IMR-90 (cell line): Measurements from ENCODE around the gene PODXL. TPM values are rescaled to one million over a fixed set of nuclear protein-coding genes. Genes with fewer than 3 reads are reported as not detected.

Source experiments
- ATAC-seq: fragments of 200-7000 bp; cut with Tn5 transposase; 2 replicates; pipeline ENCODE4 v1.9.1; 2020; ENCODE audit warnings: low read depth, mild to moderate bottlenecking, moderate library complexity
- BruUV-seq: library from RNA; stranded (reverse); fragments of 400-500 nt; replicated peaks from 2 replicates; lab custom pipeline; 2021; lab: Mats Ljungman, UMichigan
- CTCF ChIA-PET: fragments of 300-600 bp; formaldehyde crosslinking; extraction: SDS; loops from one replicate; lab custom pipeline; 2021; ENCODE audit warnings: antibody characterized with exemption; lab: Yijun Ruan, JAX
- POLR2A ChIA-PET: fragments of 300-600 bp; sonication (Branson Sonifier 250); formaldehyde crosslinking; loops from one replicate; lab custom pipeline; 2022; ENCODE audit warnings: antibody characterized with exemption; ENCODE audit not compliant: unreplicated experiment; lab: Charles Lee
- DNase-seq: peaks from one replicate; pipeline ENCODE4 v3.0.0; 2013
- H2AFZ ChIP-seq: replicated peaks from 2 replicates; pipeline ENCODE3; 2013; ENCODE audit warnings: low read length, mild to moderate bottlenecking; ENCODE audit not compliant: poor library complexity
- H2AK5ac ChIP-seq: 2 replicates; pipeline ENCODE4 v1.6.1; 2013; ENCODE audit warnings: low read depth, low read length, inconsistent platforms
- H2AK9ac ChIP-seq: replicated peaks from 2 replicates; pipeline ENCODE3; 2013; ENCODE audit warnings: mild to moderate bottlenecking, low read depth, low read length, moderate library complexity; ENCODE audit not compliant: poor library complexity
- H2BK120ac ChIP-seq: 2 replicates; pipeline ENCODE4 v1.6.1; 2013; ENCODE audit warnings: low read depth, low read length, inconsistent platforms
- H2BK15ac ChIP-seq: 3 replicates; pipeline ENCODE4 v1.6.1; 2013; ENCODE audit warnings: low read depth, low read length, inconsistent platforms
- H2BK20ac ChIP-seq: 2 replicates; pipeline ENCODE4 v1.6.1; 2013; ENCODE audit warnings: low read depth, mild to moderate bottlenecking, inconsistent platforms, low read length, moderate library complexity
- H2BK5ac ChIP-seq: 2 replicates; pipeline ENCODE4 v1.6.1; 2013; ENCODE audit warnings: mild to moderate bottlenecking, low read depth, low read length, inconsistent platforms; ENCODE audit not compliant: poor library complexity, severe bottlenecking
- H3K14ac ChIP-seq: replicated peaks from 2 replicates; pipeline ENCODE4 v1.6.1; 2013; ENCODE audit warnings: low read depth, low read length, inconsistent platforms
- H3K18ac ChIP-seq: 2 replicates; pipeline ENCODE4 v1.6.1; 2013; ENCODE audit warnings: low read depth, low read length, control low read depth
- H3K23ac ChIP-seq: 2 replicates; pipeline ENCODE4 v1.6.1; 2013; ENCODE audit warnings: low read depth, low read length, inconsistent platforms
- H3K27ac ChIP-seq: 2 replicates; pipeline ENCODE4 v1.5.1; 2013; ENCODE audit warnings: mild to moderate bottlenecking, control low read depth, low read length; ENCODE audit not compliant: insufficient read depth
- H3K27me3 ChIP-seq: 2 replicates; pipeline ENCODE4 v1.6.1; 2013; ENCODE audit warnings: low read length; ENCODE audit not compliant: control insufficient read depth, insufficient read depth
- H3K36me3 ChIP-seq: 2 replicates; pipeline ENCODE4 v1.6.1; 2013; ENCODE audit warnings: low read length, mixed read lengths; ENCODE audit not compliant: control insufficient read depth, insufficient read depth
- H3K4ac ChIP-seq: 2 replicates; pipeline ENCODE4 v1.6.1; 2013; ENCODE audit warnings: low read depth, low read length, inconsistent platforms
- H3K4me1 ChIP-seq: 2 replicates; pipeline ENCODE4 v1.6.1; 2013; ENCODE audit warnings: low read length, mixed read lengths; ENCODE audit not compliant: control insufficient read depth, insufficient read depth
- H3K4me2 ChIP-seq: 2 replicates; pipeline ENCODE4 v1.6.1; 2013; ENCODE audit warnings: low read depth, mild to moderate bottlenecking, control low read depth, low read length, moderate library complexity
- H3K4me3 ChIP-seq: 2 replicates; pipeline ENCODE4 v1.5.1; 2013; ENCODE audit warnings: low read depth, mild to moderate bottlenecking, control low read depth, low read length, moderate library complexity; ENCODE audit not compliant: insufficient read depth
- H3K56ac ChIP-seq: 2 replicates; pipeline ENCODE4 v1.6.1; 2013; ENCODE audit warnings: low read length, inconsistent platforms; ENCODE audit not compliant: insufficient read depth; ENCODE audit errors: extremely low read depth
- H3K79me1 ChIP-seq, 2 experiments: 2 replicates each; pipeline ENCODE4 v1.6.1; 2013; ENCODE audit warnings: low read length in 2 of 2, inconsistent platforms in 1 of 2, low read depth in 1 of 2
- H3K9ac ChIP-seq: 2 replicates; pipeline ENCODE4 v1.6.1; 2013; ENCODE audit warnings: low read depth, low read length, control low read depth
- H3K9me1 ChIP-seq: 2 replicates; pipeline ENCODE4 v1.6.1; 2013; ENCODE audit warnings: low read length, inconsistent platforms; ENCODE audit not compliant: insufficient read depth
- H3K9me3 ChIP-seq: 2 replicates; pipeline ENCODE4 v1.6.1; 2013; ENCODE audit warnings: low read length; ENCODE audit not compliant: control insufficient read depth, insufficient read depth
- H4K20me1 ChIP-seq: 2 replicates; pipeline ENCODE4 v1.6.1; 2013; ENCODE audit warnings: low read length, inconsistent platforms; ENCODE audit not compliant: insufficient read depth
- H4K5ac ChIP-seq: 2 replicates; pipeline ENCODE4 v1.6.1; 2013; ENCODE audit warnings: mild to moderate bottlenecking, low read depth, low read length, control low read depth
- H4K8ac ChIP-seq, 2 experiments: 2 replicates each; pipeline ENCODE4 v1.6.1; 2013; ENCODE audit warnings: low read depth in 2 of 2, low read length in 2 of 2, control low read depth in 1 of 2, inconsistent platforms in 1 of 2
- H4K91ac ChIP-seq: 2 replicates; pipeline ENCODE4 v1.6.1; 2013; ENCODE audit warnings: low read depth, low read length, inconsistent platforms; ENCODE audit not compliant: insufficient read depth
- CEBPB ChIP-seq: IDR thresholded peaks from 2 replicates; pipeline ENCODE4 v1.6.1; 2012; ENCODE audit warnings: low read depth, low read length, improper control_type of control experiment
- CHD1 ChIP-seq: IDR thresholded peaks from 2 replicates; pipeline ENCODE4 v1.6.1; 2012; ENCODE audit warnings: low read depth, low read length, improper control_type of control experiment
- MAFK ChIP-seq: IDR thresholded peaks from 2 replicates; pipeline ENCODE4 v1.6.1; 2012; ENCODE audit warnings: low read depth, low read length, improper control_type of control experiment
- MAZ ChIP-seq: IDR thresholded peaks from 2 replicates; pipeline ENCODE4 v1.6.1; 2012; ENCODE audit warnings: low read depth, mild to moderate bottlenecking, low read length, improper control_type of control experiment, moderate library complexity, borderline replicate concordance
- NFE2L2 ChIP-seq: fragments of 150-350 bp; IDR thresholded peaks from 2 replicates; pipeline ENCODE4 v1.6.1; 2016; ENCODE audit warnings: low read depth, mild to moderate bottlenecking, low read length
- POLR2A ChIP-seq: IDR thresholded peaks from 2 replicates; pipeline ENCODE4 v1.6.1; 2012; ENCODE audit warnings: mild to moderate bottlenecking, low read depth, low read length
- RAD21 ChIP-seq: IDR thresholded peaks from 2 replicates; pipeline ENCODE4 v1.6.1; 2012; ENCODE audit warnings: low read length, improper control_type of control experiment
- SMC3 ChIP-seq: fragments of 150-350 bp; IDR thresholded peaks from 2 replicates; pipeline ENCODE4 v1.6.1; 2016; ENCODE audit warnings: low read depth, mild to moderate bottlenecking, antibody characterized with exemption, low read length, moderate library complexity
- WGBS, 2 experiments: methylation state at CpG; one replicate each; pipeline versions ENCODE4 v1.1.5 to v1.1.7; 2013; ENCODE audit warnings: missing lambda C conversion rate in 2 of 2; ENCODE audit not compliant: insufficient read length in 1 of 2; ENCODE audit errors: extremely low coverage in 2 of 2; 5-methylcytosine and 5-hydroxymethylcytosine counted together
- dilution Hi-C: fragments of 300-500 bp; cut with HindIII; formaldehyde crosslinking; loops from one replicate; pipeline ENCODE4 v1.14.3; 2018; ENCODE audit warnings: low sequenced_read_pairs; ENCODE audit not compliant: unreplicated experiment
- in situ Hi-C: fragments of 300-500 bp; cut with MboI; formaldehyde crosslinking; loops from 3 replicates; pipeline ENCODE4 v1.14.3; 2019; ENCODE audit warnings: low sequenced_read_pairs, inconsistent platforms, mixed read lengths
- intact Hi-C: fragments of 100-400 bp; cut with micrococcal nuclease; formaldehyde crosslinking; loops from 2 replicates; pipeline ENCODE4 v1.10.0; 2022
- polyA plus RNA-seq, 3 experiments: library from polyadenylated mRNA; depleted of rRNA; stranded (reverse); fragments of >200 nt; gene quantifications; 2 replicates each; pipeline ENCODE4 v1.2.3, GENCODE V29; 2012; ENCODE audit warnings: low replicate concordance in 1 of 3
- total RNA-seq: library from RNA; depleted of rRNA; stranded (reverse); fragments of >200 nt; gene quantifications from 2 replicates; pipeline ENCODE4 v1.2.3, GENCODE V29; 2012

PODXL gene
- total and polyA plus RNA-seq, 2 of the 4 experiments (the other 2 are of a cell fraction), result 1.3 to 3.8 TPM

- no peak overlapping the region for H3K4me3 ChIP-seq
- H3K14ac ChIP-seq, result no peak overlapping the region
- H3K36me3 ChIP-seq, result no peaks in the 10 kb centered on the region
- no peaks in the 10 kb centered on the region for H3K4me1 ChIP-seq
- no peak overlapping the region for H2AK9ac ChIP-seq
- H4K8ac ChIP-seq, result no peak overlapping the region
- H3K4me2 ChIP-seq, result no peak overlapping the region
- no peak overlapping the region for H3K27ac ChIP-seq
- peaks cover 0 to 28% of the 10 kb centered on the region in 2 experiments; a peak in 3 of 4 replicates for H3K79me1 ChIP-seq
- H4K5ac ChIP-seq, result no peak overlapping the region
- no peak overlapping the region for H2BK5ac ChIP-seq
- no peaks in the 10 kb centered on the region; the same call in 1 of the 2 replicates for H4K20me1 ChIP-seq
- no peak overlapping the region for H2BK20ac ChIP-seq
- no TSS peak for BruUV-seq
- TF ChIP-seq NFE2L2 (no peak), POLR2A (no peak), CHD1 (no peak), RAD21 (no peak), CEBPB (no peak), MAZ (no peak), SMC3 (no peak), MAFK (no peak)
- no peak overlapping the region for H3K4ac ChIP-seq
- no peak for DNase-seq
- ATAC-seq, result no peak
- peaks cover 2% of the 10 kb centered on the region; the same call in 1 of the 2 replicates for H3K27me3 ChIP-seq
- no CpG with 5 or more reads among the region's 8 CpGs for whole genome bisulfite sequencing, 2 experiments
- intact Hi-C loops, result no loop called here
- ChIA-PET CTCF (no interaction called here), POLR2A (no interaction called here)
- no peak overlapping the region for H3K18ac ChIP-seq
- no peaks in the 10 kb centered on the region for H3K9me3 ChIP-seq
- no peak overlapping the region for H3K9ac ChIP-seq
- H3K56ac ChIP-seq, result no peak overlapping the region
- H4K91ac ChIP-seq, result no peak overlapping the region
- peaks cover 6% of the 10 kb centered on the region; the same call in 1 of the 2 replicates for H3K9me1 ChIP-seq
- no peak overlapping the region for H3K23ac ChIP-seq
- H2AK5ac ChIP-seq, result no peak overlapping the region
- no peak overlapping the region for H2BK120ac ChIP-seq
- no peak overlapping the region for H2AFZ ChIP-seq
- no peak overlapping the region for H2BK15ac ChIP-seq
- dilution Hi-C loops, result no loop called here
- in situ Hi-C loops, result loop anchor here (10.0 kb wide), 1 partner anchor 107 kb away; no protein-coding TSS in a partner anchor
Measured at GRCh38 chr7:131547589-131547988, 8.8 kb downstream of the PODXL start.
